Smooth muscle cell of the umbilical artery (primary cell): ENCODE measurements around the gene CCDC60. TPM values are rescaled to one million over a fixed set of nuclear protein-coding genes. Genes with fewer than 3 reads are reported as not detected.

Experiments
- total RNA-seq: library from RNA; depleted of rRNA; stranded (reverse); fragments of >200 nt; gene quantifications from 2 replicates; pipeline ENCODE4 v1.2.3, GENCODE V29; 2014

The CCDC60 gene, protein sequence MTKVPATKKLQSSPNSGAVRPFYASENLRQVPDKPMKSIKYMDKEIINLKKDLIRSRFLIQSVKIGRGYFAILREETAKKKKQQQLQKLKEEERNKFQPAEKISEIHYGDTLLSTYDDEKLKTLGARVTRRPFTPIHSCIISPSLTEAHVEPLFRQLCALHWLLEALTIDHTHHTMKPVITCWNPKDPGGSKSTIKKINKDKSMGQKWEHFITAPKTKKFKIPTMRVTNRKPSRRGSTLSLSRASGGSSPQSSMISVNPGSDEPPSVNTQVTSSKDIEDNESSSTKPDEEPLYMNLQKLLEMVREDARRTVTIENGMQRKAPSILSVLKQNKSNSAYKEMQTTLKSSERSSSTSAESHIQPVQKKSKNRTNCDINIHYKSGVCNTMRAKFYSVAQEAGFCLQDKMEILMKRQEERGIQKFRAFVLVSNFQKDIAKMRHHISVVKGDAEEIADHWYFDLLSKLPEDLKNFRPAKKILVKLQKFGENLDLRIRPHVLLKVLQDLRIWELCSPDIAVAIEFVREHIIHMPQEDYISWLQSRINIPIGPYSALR
- not detected in 2 replicates for total RNA-seq

DNA sequence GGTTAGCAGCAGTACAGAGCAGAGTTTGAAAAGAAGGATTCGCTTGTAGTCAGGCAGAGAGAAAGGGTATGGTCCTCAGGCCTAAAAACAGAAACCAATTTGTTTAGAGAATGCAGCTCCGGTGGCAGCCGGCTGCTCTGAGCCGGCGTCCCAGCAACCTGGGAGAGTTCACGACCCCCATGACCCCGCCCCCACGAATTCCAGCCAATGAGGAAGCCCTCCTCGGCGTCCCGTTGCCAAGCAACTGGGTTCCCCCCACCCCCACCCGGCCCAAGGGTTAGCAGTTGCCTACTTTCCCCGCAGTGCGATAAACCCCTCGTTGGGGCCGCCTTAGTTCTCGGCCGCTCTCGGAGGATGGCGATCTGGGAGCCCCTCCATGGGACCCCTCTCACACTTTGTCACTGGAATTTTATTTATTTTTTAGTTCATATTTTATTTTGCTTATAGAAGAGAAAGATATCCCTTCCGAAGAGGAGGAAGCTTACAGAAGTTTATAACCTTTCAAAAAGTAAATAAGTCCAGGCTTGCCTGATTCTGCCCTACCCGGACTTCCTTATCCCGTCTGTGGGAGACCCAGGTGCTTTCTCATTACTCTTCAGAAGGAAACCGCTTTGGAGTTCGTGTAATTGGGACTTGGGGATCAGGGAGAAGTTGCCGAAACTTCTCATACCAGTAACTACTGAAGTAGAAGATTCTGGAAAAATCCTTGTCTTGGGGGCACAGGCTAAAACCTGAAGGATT, at the start of gene CCDC60:
Gene CCDC60, plus strand, starts transcription at position 300 of the 741 bp plus-strand sequence. CDS start 448 bp downstream, outside the sequence.

Other genes with a start within 250 kb of the CCDC60 start
- gene HSPB8, start 155.8 kb upstream of the CCDC60 start, total RNA-seq, result 23.5 and 26.0 TPM in 2 replicates